NCI-H2029 (cell line): ENCODE data around the gene ST6GALNAC4.
A peak's percentile ranks its signal among the peaks of the same experiment; 100 is the strongest.
"Not testable (repeated sequence)": the region's sequence is repeated elsewhere in the genome, so short reads cannot be mapped to it uniquely, and the experiment has no call there.

ENCODE experiments used
- DNase-seq: peaks from one replicate; lab custom pipeline; 2025; lab: John Stamatoyannopoulos, UW

ST6GALNAC4 gene

GRCh38 chr9:127870153-127870491 lies 46.7 kb downstream of the ST6GALNAC4 start:
- not testable (repeated sequence) for DNase-seq

GRCh38 chr9:127869310-127870152 lies 47.3 kb downstream of the ST6GALNAC4 start:
- peak; percentile 80 for DNase-seq

- DNase-seq, result no peak
Observed at GRCh38 chr9:127868278-127868902, 48.5 kb downstream of the ST6GALNAC4 start.

GRCh38 chr9:127867356-127868277 lies 49.2 kb downstream of the ST6GALNAC4 start:
- DNase-seq, result no peak

GRCh38 chr9:127866535-127866934 lies 50.3 kb downstream of the ST6GALNAC4 start:
- no peak for DNase-seq

GRCh38 chr9:127865645-127866464 lies 51.0 kb downstream of the ST6GALNAC4 start:
- DNase-seq, result no peak

- no peak for DNase-seq
Observed at GRCh38 chr9:127863191-127863621, 53.6 kb downstream of the ST6GALNAC4 start.

- no peak for DNase-seq
Observed at GRCh38 chr9:127862075-127863011, 54.5 kb downstream of the ST6GALNAC4 start.

GRCh38 chr9:127860779-127861178 lies 56.1 kb downstream of the ST6GALNAC4 start:
- DNase-seq, result no peak

- no peak for DNase-seq
Observed at GRCh38 chr9:127860260-127860659, 56.6 kb downstream of the ST6GALNAC4 start.

GRCh38 chr9:127858041-127858512 lies 58.8 kb downstream of the ST6GALNAC4 start:
- peak; percentile 32 for DNase-seq
